Stomach (tissue), 4 donors: ENCODE measurements around the gene DNER.

ENCODE experiments used
- POLR2AphosphoS5 ChIP-seq, 3 donors: sonication (generic); formaldehyde crosslinking; IDR thresholded peaks; one replicate each; pipeline ENCODE4 v1.6.1; 2016; ENCODE audit warnings: antibody characterized with exemption in 3 of 3
- TF ChIP-seq, protein P1 (sequence below), 7 experiments: fragments of 450-650 bp in 4 of 7; fragments of 200-600 bp in 3 of 7; sonication (generic) in 3 of 7; IDR thresholded peaks; one replicate each; pipeline ENCODE4 v1.5.1; 2016 to 2019; ENCODE audit warnings: antibody characterized with exemption in 7 of 7, control low read depth in 2 of 7, mild to moderate bottlenecking in 1 of 7

- no peak for TF ChIP-seq POLR2AphosphoS5 (IDR thresholded peaks at IDR 0.05)
- TF ChIP-seq, protein P1, sequence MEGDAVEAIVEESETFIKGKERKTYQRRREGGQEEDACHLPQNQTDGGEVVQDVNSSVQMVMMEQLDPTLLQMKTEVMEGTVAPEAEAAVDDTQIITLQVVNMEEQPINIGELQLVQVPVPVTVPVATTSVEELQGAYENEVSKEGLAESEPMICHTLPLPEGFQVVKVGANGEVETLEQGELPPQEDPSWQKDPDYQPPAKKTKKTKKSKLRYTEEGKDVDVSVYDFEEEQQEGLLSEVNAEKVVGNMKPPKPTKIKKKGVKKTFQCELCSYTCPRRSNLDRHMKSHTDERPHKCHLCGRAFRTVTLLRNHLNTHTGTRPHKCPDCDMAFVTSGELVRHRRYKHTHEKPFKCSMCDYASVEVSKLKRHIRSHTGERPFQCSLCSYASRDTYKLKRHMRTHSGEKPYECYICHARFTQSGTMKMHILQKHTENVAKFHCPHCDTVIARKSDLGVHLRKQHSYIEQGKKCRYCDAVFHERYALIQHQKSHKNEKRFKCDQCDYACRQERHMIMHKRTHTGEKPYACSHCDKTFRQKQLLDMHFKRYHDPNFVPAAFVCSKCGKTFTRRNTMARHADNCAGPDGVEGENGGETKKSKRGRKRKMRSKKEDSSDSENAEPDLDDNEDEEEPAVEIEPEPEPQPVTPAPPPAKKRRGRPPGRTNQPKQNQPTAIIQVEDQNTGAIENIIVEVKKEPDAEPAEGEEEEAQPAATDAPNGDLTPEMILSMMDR (IDR thresholded peaks at IDR 0.05): no peak
These were observed 183.9 kb downstream of the DNER start for GRCh38 chr2:229530434-229530833.
